GM21737 (cell line): ENCODE data around the gene ZSCAN22.
"Not testable (repeated sequence)": the region's sequence is repeated elsewhere in the genome, so short reads cannot be mapped to it uniquely, and the experiment has no call there.

Experiments used
- ATAC-seq: cut with Tn5 transposase; IDR thresholded peaks from one replicate; pipeline ENCODE4 v1.9.1; 2021; ENCODE audit warnings: mild to moderate bottlenecking, moderate library complexity; ENCODE audit not compliant: unreplicated experiment

The ZSCAN22 gene

GRCh38 chr19:58326914-58327726 lies at the start of gene ZSCAN22:
TSS of gene ZSCAN22 (plus strand) at chr19:58326994. CDS start at chr19:58334803, 7,809 bp downstream.
- ATAC-seq: peak; percentile 89

- ATAC-seq: no peak
These were observed 49.6 kb upstream of the ZSCAN22 start for GRCh38 chr19:58277197-58277596.

GRCh38 chr19:58277748-58278540 lies 48.9 kb upstream of the ZSCAN22 start:
- no peak for ATAC-seq

GRCh38 chr19:58278541-58279041 lies 48.2 kb upstream of the ZSCAN22 start, which contains the start of gene ZNF8:
TSS of gene ZNF8 (plus strand) at chr19:58278955. CDS start at chr19:58279082, 127 bp downstream.
- peak; percentile 95 for ATAC-seq

GRCh38 chr19:58279042-58279924 lies 47.5 kb upstream of the ZSCAN22 start:
- ATAC-seq: peak; percentile 10

- ATAC-seq: no peak
These were observed 46.9 kb upstream of the ZSCAN22 start for GRCh38 chr19:58279925-58280316.

GRCh38 chr19:58284199-58284598 lies 42.6 kb upstream of the ZSCAN22 start:
- no peak for ATAC-seq

- ATAC-seq: no peak
These were observed 34.9 kb upstream of the ZSCAN22 start for GRCh38 chr19:58291943-58292342.

- ATAC-seq: no peak
These were observed 31.9 kb upstream of the ZSCAN22 start for GRCh38 chr19:58294743-58295374.

- ATAC-seq: no peak
These were observed 30.7 kb upstream of the ZSCAN22 start for GRCh38 chr19:58296104-58296503.

- ATAC-seq: no peak
These were observed 26.2 kb upstream of the ZSCAN22 start for GRCh38 chr19:58300620-58301019.

- no peak for ATAC-seq
These were observed 22.5 kb upstream of the ZSCAN22 start for GRCh38 chr19:58304255-58304654.

- no peak for ATAC-seq
These were observed 22.1 kb upstream of the ZSCAN22 start for GRCh38 chr19:58304748-58305064.

- peak; percentile 96 for ATAC-seq
These were observed 21.5 kb upstream of the ZSCAN22 start, which contains the start of gene ERVK3-1 for GRCh38 chr19:58305065-58305931. TSS of gene ERVK3-1 (plus strand) at chr19:58305377. CDS start at chr19:58312169, 6,792 bp downstream.

GRCh38 chr19:58305932-58306323 lies 20.9 kb upstream of the ZSCAN22 start:
- ATAC-seq: no peak

- no peak for ATAC-seq
These were observed 19.1 kb upstream of the ZSCAN22 start for GRCh38 chr19:58307736-58308135.

GRCh38 chr19:58310685-58311084 lies 16.1 kb upstream of the ZSCAN22 start:
- ATAC-seq: not testable (repeated sequence)

GRCh38 chr19:58311345-58311865 lies 15.4 kb upstream of the ZSCAN22 start:
- no peak for ATAC-seq

GRCh38 chr19:58315580-58315979 lies 11.2 kb upstream of the ZSCAN22 start:
- no peak for ATAC-seq
